AG04450 (cell line): ENCODE results near the gene PTGIS. TPM values are rescaled to one million over a fixed set of nuclear protein-coding genes. Genes with fewer than 3 reads are reported as not detected.

Experiments
- CTCF ChIA-PET: fragments of 300-600, 350-600 bp; formaldehyde crosslinking; extraction: SDS; loops from one replicate; lab custom pipeline; 2022; ENCODE audit warnings: antibody characterized with exemption, inconsistent platforms; lab: Charles Lee
- POLR2A ChIA-PET: fragments of 350-600 bp; formaldehyde crosslinking; extraction: SDS; loops from one replicate; lab custom pipeline; 2021; ENCODE audit warnings: antibody characterized with exemption, inconsistent platforms; lab: Yijun Ruan, JAX
- DNase-seq: peaks from one replicate; pipeline ENCODE4 v3.0.0-alpha.2; 2011; ENCODE audit warnings: low read depth, low spot score
- H3K27ac ChIP-seq: one replicate; pipeline ENCODE4 v1.5.1; 2012; ENCODE audit warnings: low read depth, low read length, control low read depth
- H3K27me3 ChIP-seq: one replicate; pipeline ENCODE4 v1.6.0; 2012; ENCODE audit warnings: low read length; ENCODE audit not compliant: control insufficient read depth, insufficient read depth
- H3K4me3 ChIP-seq: 2 replicates; pipeline ENCODE4 v1.5.1; 2011; ENCODE audit warnings: mild to moderate bottlenecking, low read depth, low read length, control low read depth
- H3K9me3 ChIP-seq: 2 replicates; pipeline ENCODE4 v1.5.1; 2012; ENCODE audit warnings: low read length; ENCODE audit not compliant: control insufficient read depth, insufficient read depth
- CTCF ChIP-seq: IDR thresholded peaks from 2 replicates; pipeline ENCODE4 v1.5.1; 2011; ENCODE audit warnings: low read depth, low read length, control low read depth, inconsistent platforms
- polyA plus RNA-seq: library from polyadenylated mRNA; depleted of rRNA; stranded (reverse); fragments of >200 nt; gene quantifications from 2 replicates; pipeline ENCODE4 v1.2.3, GENCODE V29; 2011

Gene PTGIS
- polyA plus RNA-seq, 1 experiment, result 8.1 TPM

- CTCF ChIA-PET, result no interaction called here
- no peak overlapping the region for H3K4me3 ChIP-seq
- TF ChIP-seq CTCF, result no peak
- DNase-seq, result no peak
- no peak overlapping the region for H3K27ac ChIP-seq
- POLR2A ChIA-PET, result no interaction called here
- no peaks in the 10 kb centered on the region for H3K9me3 ChIP-seq
- peaks cover 20% of the 10 kb centered on the region for H3K27me3 ChIP-seq
Observed at GRCh38 chr20:49464556-49464955, 103.4 kb downstream of the PTGIS start.

DNA sequence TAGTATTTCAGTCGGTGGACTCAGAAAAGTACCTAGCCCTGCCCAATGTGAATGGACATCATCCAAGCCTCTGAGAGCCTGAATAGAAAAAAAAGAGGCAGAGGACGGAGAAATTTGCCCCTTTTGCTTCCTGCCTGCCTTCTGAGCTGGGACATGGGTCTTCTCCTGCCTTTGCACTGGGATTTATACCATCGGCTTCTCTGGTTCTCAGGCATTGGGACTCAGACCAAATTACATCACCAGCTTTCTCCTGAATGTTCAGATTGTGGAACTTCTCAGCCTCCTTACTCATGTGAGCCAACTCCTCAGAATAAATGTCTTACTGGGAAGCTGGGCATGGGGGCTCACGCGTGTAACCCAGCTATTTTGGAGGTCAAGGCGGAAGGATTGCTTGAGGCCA is 105.3 kb downstream of the PTGIS start:
- Histone ChIP-seq H3K27ac (no peak overlapping the region), H3K9me3 (no peaks in the 10 kb centered on the region), H3K27me3 (peaks cover 32% of the 10 kb centered on the region), H3K4me3 (no peak overlapping the region)
- POLR2A ChIA-PET, result no interaction called here
- no peak for DNase-seq
- CTCF ChIA-PET, result interaction anchor here (1.7 kb wide), 1 partner anchor 21 kb away, joined by 6 read pairs; no protein-coding TSS in a partner anchor
- TF ChIP-seq CTCF, result no peak

DNA sequence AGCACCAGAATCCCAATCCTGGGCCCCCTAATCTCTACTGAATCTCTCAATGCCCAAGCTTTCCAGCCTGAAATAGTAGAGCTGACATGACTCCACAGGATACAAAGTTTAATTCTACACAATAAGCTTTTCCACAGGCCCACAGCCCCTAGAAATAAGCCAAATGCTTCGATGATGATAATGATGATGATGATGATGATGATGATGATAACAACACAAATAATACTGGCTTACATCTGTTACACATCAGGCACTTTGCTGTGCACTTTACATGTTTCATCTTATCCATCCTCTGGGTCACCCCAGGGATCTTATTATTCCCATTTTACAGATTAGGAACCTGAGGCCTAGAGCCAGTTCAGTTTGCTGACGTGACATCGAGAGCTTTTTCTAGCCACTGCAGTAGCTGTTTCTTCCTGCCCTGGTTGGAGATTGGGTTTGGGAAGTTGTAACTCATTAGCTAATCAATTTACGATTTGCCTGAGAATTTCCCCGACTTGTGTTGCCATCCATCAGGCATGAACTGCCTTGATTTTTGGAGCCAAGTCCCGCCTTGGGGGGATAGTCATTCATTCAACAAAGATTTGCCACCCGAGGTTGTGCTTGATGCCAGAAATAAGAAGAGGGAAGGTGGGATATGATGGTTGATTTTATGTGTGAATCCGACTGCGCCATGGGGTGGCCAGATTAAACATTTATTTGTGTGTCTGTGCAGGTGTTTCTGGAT is 105.9 kb downstream of the PTGIS start:
- no peak for TF ChIP-seq CTCF
- DNase-seq, result no peak
- Histone ChIP-seq H3K4me3 (no peak overlapping the region), H3K27ac (no peak overlapping the region), H3K9me3 (no peaks in the 10 kb centered on the region), H3K27me3 (peaks cover 35% of the 10 kb centered on the region)
- ChIA-PET CTCF (interaction anchor here (1.7 kb wide), 1 partner anchor 22 kb away, joined by 6 read pairs; no protein-coding TSS in a partner anchor), POLR2A (no interaction called here)

DNA sequence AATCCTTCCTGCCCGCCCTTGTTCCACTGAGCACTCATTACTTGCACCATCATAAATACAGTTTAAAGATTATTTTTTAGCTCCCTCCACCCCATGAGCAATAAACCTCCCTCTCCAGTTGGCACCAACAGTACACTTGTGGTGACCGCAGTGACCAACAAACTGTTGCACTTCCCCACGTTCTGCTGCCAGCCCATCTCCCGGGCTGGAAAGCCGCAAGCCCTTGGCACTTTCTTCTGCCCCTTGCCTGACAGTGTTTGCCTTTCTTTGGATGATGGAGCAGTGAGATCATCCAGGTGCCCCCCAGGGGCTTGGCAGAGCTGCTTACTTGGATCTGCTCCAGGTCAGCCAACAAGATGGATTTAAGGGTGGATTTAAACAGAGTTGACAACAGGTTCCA is 107.0 kb downstream of the PTGIS start:
- Histone ChIP-seq H3K4me3 (no peak overlapping the region), H3K27ac (no peak overlapping the region), H3K27me3 (peaks cover 34% of the 10 kb centered on the region), H3K9me3 (no peaks in the 10 kb centered on the region)
- no peak for TF ChIP-seq CTCF
- POLR2A ChIA-PET, result no interaction called here
- CTCF ChIA-PET, result interaction anchor here (0.6 kb wide), 1 partner anchor 80 kb away, joined by 3 read pairs; no protein-coding TSS in a partner anchor
- no peak for DNase-seq

- no peak for TF ChIP-seq CTCF
- DNase-seq, result no peak
- no peak overlapping the region for H3K27ac ChIP-seq
- ChIA-PET CTCF (interaction anchor here (0.6 kb wide), 1 partner anchor 81 kb away, joined by 3 read pairs; no protein-coding TSS in a partner anchor), POLR2A (no interaction called here)
- H3K9me3 ChIP-seq, result no peaks in the 10 kb centered on the region
- no peak overlapping the region for H3K4me3 ChIP-seq
- H3K27me3 ChIP-seq, result peaks cover 31% of the 10 kb centered on the region
Observed at GRCh38 chr20:49460131-49460530, 107.8 kb downstream of the PTGIS start.
